NCI-H2196 (cell line): ENCODE data around the gene SORL1-AS1.

ENCODE experiments used
- DNase-seq: peaks from one replicate; lab custom pipeline; 2025; ENCODE audit not compliant: unreplicated experiment; lab: John Stamatoyannopoulos, UW

SORL1-AS1 gene

DNA sequence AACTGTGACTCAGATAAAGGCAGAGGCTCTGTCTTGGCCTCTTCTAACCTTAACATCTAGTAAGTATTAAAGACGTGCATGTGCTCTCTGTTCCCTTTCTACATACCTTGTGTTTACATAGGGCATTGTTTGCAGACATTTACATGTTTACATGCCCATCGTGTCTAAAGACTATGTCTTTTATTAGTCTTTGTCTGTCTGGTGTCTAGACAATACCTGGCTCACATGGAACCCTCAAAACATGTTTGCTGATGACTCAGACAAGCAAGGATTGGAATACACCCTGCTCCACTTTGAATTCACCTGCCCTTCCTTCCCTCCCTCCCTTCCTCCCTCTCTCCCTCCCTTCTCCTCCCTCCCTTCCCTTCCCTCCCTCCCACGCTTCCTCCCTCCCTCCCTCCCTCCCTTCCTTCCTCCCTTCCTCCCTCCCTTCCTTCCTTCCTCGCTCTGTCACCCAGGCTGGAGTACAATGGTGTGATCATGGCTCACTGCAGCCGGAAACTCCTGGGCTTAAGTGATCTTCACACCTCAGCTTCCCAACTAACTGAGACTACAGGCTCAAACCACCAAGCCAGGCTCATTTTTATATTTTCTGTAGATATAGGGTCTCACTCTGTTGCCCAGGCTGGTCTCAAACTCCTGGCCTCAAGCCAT is 23.7 kb upstream of the SORL1-AS1 start:
- DNase-seq = peak; percentile 62

DNA sequence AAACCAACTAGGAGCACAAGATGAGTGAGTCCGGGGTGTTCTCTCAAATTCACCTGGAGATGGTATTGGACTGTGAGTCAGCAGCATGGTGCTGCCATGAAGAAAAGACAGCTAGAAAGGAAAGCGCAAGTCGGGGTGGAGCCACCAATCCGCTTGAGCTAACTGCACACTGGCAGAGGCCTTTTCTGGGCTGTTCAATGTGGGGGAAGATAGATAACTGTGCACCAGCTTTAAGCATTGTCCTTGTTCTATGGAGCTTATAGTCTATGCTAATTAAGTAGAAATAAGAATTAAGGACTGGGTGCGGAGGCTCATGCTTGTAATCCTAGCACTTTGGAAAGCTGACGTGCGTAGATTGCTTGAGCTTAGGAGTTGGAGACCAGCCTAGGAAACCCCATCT is 21.9 kb upstream of the SORL1-AS1 start:
- DNase-seq = no peak

DNA sequence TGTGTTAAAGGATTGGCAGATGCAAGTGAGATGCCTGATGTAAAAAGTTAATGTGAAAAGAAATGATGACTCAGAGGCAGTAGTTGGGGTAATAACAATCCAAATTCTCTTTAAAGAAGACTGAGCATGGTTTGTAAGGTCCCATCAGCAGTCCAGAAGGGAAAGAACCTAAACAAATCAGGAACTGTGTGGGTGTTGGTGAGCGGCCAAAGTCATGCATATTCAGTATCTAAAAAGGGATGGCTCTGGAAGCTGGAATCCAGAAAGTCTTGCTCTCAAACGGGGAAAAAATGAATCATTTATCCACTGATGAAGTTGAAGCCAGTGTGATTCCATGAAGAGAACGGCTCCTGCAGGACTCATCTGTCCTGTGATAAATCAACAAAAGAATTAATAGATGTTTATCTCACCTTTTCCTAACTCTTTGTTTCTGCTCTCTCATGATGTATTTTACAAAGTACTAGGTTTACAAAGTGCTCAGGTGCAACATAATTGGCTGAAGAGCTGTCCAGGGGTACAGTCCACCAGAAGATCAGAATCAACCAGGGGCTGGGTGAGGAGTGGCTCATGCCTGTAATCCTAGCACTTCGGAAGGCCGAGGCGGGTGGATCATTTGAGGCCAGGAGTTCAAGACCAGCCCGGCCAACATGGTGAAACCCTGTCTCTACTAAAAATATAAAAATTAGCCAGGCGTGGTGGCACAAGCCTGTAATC is 20.5 kb upstream of the SORL1-AS1 start:
- no peak for DNase-seq

DNA sequence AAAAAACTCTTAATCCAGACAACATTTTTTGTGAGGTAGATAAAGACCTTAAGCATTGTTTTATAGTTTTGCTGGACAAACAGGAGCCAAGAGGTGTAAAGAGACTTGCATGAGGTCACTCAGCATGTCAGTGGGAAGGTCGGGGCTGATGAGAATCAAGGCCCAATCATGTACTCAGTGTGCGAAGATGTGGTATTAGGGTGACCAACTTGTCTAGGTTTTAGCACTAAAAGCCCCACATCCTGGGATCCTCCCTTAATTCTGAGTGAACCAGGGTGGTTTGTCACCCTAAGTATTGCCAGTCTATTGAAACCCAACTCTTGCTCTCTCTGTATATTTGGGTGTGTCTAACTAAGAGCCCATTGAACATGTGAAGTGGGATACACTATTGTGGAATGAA is 19.5 kb upstream of the SORL1-AS1 start:
- DNase-seq = no peak

DNA sequence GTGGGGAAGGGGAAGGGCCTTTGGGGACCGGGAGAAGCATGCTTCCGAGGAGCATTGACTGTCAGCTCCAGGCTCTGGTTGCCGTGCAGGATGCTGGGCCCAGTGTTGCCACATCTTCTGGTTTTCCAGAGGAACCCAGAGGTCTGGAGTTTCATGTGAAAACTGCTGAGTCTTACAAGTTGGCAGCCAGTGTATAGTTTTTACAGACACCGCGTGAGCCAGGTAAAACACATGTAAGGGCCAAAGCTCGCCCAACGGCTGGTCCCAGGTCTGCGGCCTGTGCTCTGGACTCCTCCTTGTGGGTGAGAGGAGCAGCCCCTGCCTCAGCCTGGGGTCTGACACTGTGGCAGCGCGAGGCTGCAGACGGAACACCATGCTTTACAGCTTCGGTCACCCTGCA is 18.4 kb upstream of the SORL1-AS1 start:
- DNase-seq = no peak

DNA sequence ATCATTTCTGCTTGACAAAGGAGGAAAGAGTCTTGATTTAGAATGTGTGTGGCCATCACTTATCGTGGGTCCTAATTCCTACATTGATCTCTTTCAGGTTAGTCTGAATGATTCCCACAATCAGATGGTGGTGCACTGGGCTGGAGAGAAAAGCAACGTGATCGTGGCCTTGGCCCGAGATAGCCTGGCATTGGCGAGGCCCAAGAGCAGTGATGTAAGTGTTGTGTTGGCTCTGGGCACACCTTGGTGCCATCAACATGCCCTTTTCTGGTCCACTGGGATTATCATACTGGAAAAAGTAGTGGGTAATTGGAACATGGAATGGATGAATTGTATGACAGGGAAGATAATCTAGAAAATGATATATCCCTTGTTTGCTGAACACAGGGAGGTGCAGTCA is 17.1 kb upstream of the SORL1-AS1 start:
- DNase-seq = no peak

DNA sequence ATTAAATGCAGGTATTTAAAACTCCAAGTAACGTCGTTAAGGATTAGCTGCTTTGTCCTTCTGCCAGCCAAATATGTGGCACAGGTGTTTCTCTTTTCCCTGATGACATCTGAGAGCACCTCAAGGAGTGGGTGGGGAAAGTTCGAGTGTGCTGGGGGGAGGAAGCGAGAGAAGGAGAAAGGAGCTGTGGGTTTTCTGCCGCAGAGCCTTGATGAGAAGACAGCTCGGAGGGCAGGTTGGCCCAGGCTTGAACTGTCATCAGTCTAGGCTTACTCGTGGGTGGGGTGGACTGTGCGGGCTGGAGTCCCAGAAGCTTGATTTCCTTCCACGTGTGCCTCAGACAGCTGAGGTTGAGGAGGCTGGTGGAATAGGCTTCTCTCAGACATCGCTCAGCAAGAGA is 15.2 kb upstream of the SORL1-AS1 start:
- peak; percentile 22 for DNase-seq

DNA sequence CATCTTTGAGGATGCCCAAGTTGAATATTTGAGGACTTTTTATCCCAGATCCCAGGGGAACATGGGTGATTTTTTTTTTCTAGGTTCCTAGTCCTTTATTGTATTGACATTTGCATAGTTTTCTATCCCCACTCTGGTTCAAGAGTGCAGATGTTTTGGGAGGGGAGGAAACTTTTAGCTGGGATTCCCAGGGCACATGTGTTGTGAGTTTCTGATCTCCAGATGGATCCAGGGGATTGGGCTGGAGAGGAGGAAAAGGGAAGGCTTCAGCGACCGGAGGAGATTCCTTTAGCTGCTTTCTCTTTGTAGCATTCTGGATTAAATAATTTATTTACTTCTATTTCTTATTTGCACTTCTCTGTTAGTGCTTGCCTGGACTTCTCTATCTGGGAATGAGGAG is 14.7 kb upstream of the SORL1-AS1 start:
- DNase-seq = no peak

DNA sequence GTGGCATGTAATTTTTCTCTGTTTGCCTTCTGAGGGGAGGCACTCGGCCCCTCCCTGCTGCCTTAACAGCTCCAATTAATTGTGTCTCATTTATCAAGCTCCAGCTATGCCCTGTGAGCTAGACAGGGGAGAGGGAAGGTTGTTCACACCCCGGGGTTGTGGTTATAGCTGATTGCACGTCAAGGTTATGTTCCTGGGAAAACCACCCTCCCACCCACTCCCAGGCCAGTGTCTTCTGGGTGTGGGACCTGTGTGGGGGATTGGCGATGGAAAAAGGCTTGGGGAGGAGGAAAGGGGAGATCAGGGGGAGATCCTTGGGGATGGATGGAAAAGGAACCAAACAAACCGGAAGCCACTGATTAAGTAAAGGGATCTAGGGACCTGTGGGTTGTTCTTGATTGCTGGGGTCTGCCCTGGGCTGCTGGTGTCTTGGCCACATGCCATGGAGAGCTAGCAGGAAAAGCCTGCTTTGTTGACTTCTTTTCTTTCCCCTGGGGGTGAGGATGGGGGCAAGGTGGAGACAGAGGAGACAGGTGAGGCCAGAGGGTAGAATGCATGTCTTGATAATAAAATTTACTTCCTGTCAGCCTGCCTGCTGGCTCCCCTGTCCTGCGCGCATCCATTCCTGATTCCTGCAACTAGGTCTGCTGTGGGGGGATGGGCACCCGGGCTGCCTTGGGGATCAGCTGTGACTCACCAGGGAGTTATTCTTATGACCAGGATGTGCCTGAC is 13.5 kb upstream of the SORL1-AS1 start:
- DNase-seq = peak; percentile 91

DNA sequence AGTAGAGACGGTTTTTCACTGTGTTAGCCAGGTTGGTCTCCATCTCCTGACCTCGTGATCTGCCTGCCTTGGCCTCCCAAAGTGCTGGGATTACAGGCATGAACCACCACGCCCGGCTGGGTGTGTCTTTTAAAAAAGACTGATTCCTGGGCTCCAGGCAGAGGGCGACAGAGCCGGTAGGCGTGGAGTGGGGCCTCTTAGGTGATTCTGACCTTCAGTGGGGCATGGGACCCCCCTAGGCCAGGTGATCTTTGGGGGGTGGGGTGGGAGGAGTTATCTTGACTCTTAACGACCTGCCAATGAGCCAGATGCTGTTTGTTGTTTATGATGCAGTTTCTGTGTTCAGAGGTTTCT is 12.9 kb upstream of the SORL1-AS1 start:
- no peak for DNase-seq

DNA sequence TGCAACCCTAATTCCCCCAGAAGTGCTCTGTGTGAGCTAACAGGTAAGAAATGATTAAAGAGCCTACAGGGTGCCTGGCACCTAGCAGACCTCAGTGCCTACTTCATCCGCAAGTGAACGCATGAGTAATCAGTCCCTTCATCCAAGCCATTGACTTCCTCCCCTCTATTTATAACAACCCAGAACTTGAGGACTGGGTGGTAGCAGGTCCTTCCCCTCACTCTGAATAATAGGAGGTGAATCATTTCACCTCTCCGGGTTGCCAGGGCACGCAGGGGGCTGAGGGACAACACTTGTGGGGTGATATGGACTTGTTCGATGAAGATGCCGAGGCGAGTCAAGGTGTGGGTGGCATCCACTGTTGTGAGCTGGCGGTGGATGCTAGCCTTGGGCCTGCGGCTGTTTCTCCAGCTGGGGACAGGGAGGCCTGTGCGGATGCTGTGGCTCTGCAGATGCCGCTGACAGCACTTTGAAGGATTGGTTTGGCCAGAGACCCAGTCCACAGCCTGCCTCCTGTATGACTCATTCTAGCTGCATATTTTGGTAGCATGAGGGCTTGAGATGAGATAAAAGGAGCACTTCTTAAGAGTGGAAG is 11.7 kb upstream of the SORL1-AS1 start:
- DNase-seq = peak; percentile 58

DNA sequence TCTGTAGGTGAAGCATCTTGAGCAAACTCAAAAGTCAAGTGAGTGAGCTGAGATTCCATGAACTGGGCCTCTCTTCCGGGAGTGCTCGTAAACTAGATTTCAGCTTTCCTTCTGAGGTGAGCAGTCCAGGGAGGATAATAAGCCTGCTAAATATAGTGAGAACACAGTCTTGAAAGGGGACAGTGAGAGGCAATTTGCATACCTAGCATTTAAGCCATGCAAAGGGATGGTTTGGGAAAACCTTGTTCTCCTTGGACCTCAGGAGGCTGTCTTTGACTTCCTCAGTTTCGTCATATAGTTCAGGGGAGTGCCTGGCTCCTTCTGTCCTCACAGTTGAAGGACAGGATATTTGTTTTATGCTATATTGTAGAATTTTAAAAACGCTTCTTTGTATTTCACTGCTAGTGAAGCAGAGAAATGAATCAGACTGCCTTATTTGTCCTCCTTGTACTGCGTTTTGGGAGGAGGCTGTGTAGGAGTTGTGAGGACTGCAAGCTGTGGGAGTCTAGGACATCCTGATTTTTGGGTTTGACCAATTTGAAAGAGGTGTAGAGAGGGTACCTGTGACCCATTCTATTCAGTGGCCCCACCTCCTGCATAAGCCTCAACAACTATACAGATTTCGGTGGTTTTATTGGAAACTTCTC is 11.0 kb upstream of the SORL1-AS1 start:
- DNase-seq = no peak

DNA sequence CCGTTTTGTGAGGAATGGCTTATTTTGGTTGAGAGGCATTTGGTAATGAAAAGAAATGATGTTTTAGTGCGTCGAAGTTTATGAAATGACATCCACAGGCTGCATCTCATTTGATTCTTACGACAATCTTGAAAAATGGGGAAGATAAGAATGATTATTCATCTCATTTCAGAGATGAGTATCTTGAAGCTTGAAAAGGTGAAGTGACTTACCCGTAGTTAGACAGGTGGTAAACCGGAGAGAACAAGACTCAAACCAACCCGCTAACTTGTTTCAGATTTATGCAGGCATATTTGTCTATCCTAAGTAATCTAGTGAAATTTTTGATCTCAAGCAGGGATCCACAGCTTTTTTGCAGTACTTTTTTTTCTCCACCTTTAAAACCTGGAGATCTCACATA is 9.1 kb upstream of the SORL1-AS1 start:
- DNase-seq = no peak

DNA sequence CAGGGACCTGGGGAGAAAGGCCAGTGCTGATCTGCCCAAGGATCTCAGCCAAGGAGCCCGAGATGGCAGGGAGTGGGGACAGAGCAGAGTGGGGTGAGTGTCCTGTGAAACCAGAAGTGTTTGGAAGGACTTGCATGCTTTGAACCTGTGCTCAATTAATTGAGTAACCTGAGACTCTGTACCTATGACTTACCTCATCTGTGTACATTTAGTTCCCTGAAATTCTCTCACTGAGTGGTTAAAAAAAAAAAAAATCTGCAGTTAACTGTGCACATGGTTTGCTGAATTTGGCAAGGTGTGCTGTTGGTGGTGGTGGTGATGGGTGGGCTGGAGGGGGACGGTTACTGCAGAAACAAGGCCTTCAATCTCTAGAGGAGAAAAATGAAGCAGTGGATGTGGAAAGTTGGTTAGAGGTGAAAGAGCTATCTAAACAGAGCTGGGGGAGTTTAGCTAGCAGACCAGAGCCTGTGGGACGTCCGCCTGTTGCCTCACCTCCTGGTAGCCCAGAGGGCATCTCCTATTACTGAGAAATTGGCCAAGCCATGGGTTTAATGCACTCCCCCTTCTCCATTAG is 8.3 kb upstream of the SORL1-AS1 start:
- peak; percentile 44 for DNase-seq

DNA sequence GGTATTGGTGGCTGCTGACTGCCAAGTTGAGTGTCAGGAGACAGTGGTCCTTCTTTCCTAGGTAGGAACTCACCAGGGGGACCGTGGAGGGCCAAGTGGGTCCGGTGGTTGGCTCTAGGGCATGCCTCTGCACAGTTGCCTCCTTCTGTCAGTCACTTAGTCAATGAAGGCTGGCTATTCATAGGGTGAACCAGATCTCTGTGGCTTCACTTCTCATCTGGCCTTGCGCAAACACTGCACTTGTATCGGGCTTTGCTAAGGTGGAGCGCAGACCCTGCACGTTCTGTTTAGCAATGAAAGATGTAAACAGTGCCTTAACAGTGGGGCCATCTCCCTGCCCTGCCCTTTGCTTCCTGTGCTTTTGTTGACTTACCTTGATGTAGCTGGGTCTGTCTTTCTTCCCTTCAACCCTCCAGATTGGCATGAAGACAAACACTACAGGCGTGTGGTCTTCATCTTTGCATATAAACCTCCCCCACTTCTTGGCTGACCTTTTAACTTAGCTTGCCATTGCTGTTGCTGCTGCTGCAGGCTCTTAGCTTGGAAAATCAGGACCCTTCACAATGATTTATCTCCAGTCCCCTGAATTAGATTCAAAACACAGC is 6.7 kb upstream of the SORL1-AS1 start:
- DNase-seq = no peak

DNA sequence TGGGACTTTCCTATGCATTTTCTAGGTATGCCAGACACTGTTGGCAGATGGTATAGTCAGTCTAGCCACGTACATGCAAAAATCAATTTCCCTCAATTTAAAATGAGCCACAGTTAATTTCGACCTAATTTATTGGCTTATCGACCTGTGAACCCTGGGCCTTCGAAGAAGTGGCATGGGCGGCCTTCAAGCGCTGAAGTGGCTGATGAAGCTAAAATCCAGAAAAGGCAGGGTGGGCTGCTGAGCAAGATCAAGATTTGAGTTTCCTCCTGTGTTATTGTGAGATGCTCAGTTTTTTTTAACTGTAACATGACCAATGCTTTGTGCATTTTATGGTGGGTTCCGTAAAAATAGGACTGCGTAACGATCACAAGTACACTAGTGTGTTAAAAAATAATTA is 5.8 kb upstream of the SORL1-AS1 start:
- no peak for DNase-seq

DNA sequence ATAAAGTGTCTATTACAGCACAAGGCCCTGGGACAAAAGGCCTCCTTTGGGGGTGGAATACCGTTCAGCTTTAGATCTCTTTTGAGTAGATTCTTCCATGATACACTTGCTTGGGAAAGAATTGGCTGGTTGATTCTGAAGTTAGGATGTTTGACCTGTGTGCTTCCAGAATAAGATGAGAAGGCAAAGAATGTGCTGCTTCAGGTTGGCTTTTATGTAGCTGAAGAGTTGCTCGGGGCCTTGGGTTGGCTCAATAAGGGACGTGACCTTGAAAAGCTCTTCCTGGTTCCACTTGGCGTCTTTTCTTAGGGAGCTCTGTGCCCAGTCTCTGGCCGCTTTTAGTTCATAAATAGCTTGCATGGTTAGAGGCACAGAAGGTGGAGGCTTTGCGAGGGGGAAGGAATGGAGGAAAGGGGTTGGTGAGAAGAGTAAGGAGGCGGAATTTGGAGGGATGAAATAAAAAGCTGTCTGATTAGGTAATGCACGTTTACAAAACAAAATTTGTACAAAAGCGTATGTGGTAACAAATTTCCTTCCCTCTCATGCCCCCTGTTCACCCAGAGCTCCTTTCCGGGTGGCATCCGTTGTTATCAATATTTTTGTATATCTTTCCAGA is 4.2 kb upstream of the SORL1-AS1 start:
- DNase-seq = no peak

DNA sequence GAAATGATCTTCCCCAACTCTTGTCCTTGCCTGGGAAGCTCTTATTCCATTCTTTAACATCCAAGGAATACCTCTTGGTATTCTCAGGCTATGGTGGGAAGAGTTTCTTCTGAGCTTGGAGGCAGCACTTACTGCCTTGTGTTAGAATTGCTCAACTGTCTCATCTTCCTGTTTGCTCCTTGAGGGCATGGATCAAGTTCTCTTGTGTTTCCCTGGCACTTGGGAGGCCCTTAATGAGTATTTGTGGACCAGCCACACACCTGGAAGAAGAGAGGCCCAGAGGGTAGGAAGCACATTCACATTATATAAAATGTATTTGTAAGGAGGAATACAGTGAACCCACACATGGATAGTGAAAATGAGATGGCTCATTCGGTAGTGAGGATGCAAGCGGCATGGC is 3.4 kb upstream of the SORL1-AS1 start:
- no peak for DNase-seq

DNA sequence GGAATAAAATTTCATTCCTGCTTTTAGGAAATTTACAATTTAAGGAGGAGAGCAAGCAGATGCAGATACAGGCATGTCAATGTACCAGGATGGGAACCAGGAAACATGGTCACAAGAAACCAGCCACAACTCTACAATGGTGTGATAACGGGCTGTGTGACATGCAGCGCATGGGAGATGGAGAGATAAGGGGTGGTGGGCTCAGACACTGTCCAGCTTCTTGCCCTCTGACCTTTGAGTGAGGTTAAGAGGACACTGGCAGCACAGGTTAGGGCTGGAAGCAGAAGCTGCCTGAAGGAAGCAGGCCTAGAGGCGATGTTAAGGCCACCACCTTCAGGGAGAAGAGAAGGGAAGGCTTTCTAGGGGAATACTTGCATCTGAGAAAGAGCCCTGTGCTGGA is 2.3 kb upstream of the SORL1-AS1 start:
- no peak for DNase-seq

DNA sequence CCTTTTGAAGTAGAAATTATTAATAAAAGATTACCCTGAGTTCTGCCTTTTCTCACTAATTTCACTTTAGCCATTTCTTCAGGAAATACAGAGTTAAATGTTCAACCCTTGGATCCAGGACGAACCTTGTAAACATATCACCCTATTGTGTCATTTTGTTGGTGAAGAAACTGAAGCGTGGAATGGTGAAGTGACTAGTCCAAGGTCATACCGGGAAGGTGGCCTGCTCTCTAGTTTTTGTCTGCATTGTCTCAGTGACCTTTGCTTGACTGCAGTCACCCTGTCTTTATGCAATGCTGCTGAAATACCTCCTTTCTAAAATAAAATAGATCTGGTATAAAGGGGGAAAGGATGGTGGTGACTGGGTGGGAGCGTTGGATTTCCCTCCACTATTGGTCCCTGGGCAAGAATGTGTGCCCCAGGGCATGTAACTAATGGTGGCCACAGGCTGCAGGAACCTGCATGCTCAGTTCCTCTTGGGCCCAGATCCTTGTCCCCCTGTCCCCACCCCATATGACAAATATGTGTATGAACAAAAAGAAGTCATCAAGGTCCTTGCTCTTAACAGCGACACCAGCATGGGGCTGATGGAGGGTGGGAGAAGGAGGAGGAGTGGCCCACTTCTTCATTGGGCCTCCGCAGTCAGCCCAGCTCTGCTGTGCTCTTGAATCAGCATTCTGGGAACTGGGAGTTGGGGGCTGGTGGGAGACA is 977 bp upstream of the SORL1-AS1 start:
- no peak for DNase-seq
